ENCODE measurements around the gene FUT4. TPM values are rescaled to one million over a fixed set of nuclear protein-coding genes. Genes with fewer than 3 reads are reported as not detected.

The FUT4 gene
- total and polyA plus RNA-seq, 7 donors, result 0.37 to 2.2 (median 1.2) TPM

GRCh38 chr11:94577841-94578240 lies 34.1 kb downstream of the FUT4 start:
- intact Hi-C loops (cut with DNase I), result no loop called here
- no peaks in the 10 kb centered on the region for H3K36me3 ChIP-seq (ENCODE audit: insufficient read depth in 1 of 2, low read depth in 1 of 2)
- DNase-seq (no peak), ATAC-seq (no peak)
- H3K27me3 ChIP-seq (ENCODE audit: insufficient read depth in 3 of 3, low read length in 2 of 3), result no peaks in the 10 kb centered on the region
- no peak overlapping the region for H3K4me3 ChIP-seq
- H3K9me3 ChIP-seq, result no peaks in the 10 kb centered on the region
- no peaks in the 10 kb centered on the region for H3K4me1 ChIP-seq
- WGBS, 3 donors, result 62 to 76% (median 69%) methylated on average over 3 of the region's 3 CpGs
- H3K27ac ChIP-seq, result no peak overlapping the region
- TF ChIP-seq, protein P1, sequence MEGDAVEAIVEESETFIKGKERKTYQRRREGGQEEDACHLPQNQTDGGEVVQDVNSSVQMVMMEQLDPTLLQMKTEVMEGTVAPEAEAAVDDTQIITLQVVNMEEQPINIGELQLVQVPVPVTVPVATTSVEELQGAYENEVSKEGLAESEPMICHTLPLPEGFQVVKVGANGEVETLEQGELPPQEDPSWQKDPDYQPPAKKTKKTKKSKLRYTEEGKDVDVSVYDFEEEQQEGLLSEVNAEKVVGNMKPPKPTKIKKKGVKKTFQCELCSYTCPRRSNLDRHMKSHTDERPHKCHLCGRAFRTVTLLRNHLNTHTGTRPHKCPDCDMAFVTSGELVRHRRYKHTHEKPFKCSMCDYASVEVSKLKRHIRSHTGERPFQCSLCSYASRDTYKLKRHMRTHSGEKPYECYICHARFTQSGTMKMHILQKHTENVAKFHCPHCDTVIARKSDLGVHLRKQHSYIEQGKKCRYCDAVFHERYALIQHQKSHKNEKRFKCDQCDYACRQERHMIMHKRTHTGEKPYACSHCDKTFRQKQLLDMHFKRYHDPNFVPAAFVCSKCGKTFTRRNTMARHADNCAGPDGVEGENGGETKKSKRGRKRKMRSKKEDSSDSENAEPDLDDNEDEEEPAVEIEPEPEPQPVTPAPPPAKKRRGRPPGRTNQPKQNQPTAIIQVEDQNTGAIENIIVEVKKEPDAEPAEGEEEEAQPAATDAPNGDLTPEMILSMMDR (IDR thresholded peaks at IDR 0.05), result no peak

DNA sequence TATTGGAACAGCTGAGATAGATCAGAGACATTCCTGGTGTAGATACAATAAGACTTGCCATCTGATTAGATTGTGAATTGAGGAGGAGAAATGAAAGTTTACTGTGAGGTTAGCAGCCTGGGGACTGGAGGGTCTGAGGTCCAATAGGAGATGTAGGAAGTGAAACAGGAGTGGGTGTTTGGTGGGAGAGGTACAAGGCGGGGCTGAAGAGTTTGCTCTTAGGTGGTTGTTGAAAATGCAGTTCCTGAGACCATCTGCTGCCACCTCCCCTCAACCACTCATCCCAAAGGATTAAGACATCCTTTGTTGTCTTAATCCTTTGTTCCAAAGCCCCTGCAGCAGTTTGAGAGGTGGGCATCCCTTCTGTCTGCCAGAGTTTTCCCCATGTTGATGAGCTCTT lies 38.2 kb downstream of the FUT4 start:
- no peak overlapping the region for H3K27ac ChIP-seq
- TF ChIP-seq, protein P1 (IDR thresholded peaks at IDR 0.05), result no peak
- WGBS, 3 donors, result 100% methylated on average over 1 of the region's 1 CpG; no CpG with 5 or more reads in 1 of the 3 donors
- no peak overlapping the region for H3K4me3 ChIP-seq
- H3K9me3 ChIP-seq, result no peaks in the 10 kb centered on the region
- DNase-seq (no peak), ATAC-seq (no peak)
- intact Hi-C loops (cut with DNase I), result no loop called here
- H3K36me3 ChIP-seq (ENCODE audit: insufficient read depth in 1 of 2, low read depth in 1 of 2), result no peaks in the 10 kb centered on the region
- no peaks in the 10 kb centered on the region for H3K27me3 ChIP-seq (ENCODE audit: insufficient read depth in 3 of 3, low read length in 2 of 3)
- no peaks in the 10 kb centered on the region for H3K4me1 ChIP-seq

DNA sequence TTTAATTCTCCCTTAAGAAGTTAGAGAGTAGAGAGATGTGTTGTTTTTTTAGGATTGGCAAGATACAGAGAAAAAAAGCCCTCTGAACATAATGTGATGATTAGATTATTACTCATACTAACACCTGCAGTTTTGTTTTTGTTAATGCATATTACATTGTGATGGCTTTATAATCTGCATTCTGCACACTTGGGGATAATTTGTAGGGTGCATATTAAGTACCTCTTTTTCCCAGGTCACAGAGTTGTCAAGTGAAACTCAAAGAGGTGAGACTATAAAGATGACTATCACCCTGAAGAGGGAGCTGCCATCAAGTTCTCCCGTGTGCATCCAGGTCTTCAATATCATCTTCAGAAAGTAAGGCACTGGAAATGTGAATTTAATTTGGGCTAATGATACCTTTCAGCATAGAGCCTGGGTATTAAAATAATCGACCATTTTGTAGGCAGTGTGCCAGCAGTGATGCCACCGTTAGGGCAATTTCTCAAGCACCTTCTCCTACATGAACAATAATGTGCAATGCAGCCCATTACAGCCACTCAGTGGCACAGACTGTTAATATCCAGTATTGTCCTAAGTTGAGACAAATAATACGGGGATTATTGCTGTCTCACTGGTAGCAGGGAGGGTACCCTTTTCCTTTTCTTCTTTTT lies 39.6 kb downstream of the FUT4 start:
- Histone ChIP-seq H3K36me3 (ENCODE audit: insufficient read depth in 1 of 2, low read depth in 1 of 2) (no peaks in the 10 kb centered on the region), H3K27ac (no peak overlapping the region), H3K27me3 (ENCODE audit: insufficient read depth in 3 of 3, low read length in 2 of 3) (no peaks in the 10 kb centered on the region), H3K9me3 (no peaks in the 10 kb centered on the region), H3K4me3 (no peak overlapping the region), H3K4me1 (no peaks in the 10 kb centered on the region)
- TF ChIP-seq, protein P1 (IDR thresholded peaks at IDR 0.05), result no peak
- intact Hi-C loops (cut with DNase I), result no loop called here
- ATAC-seq (no peak), DNase-seq (no peak)
- 53 to 72% (median 57%) methylated on average over 4 of the region's 4 CpGs for WGBS, 3 donors

- intact Hi-C loops (cut with DNase I), result no loop called here
- DNase-seq, result no peak
- Histone ChIP-seq H3K4me1 (no peaks in the 10 kb centered on the region), H3K27me3 (ENCODE audit: insufficient read depth in 3 of 3, low read length in 2 of 3) (no peaks in the 10 kb centered on the region), H3K4me3 (no peak overlapping the region), H3K27ac (no peak overlapping the region), H3K9me3 (no peaks in the 10 kb centered on the region), H3K36me3 (ENCODE audit: insufficient read depth in 1 of 2, low read depth in 1 of 2) (no peaks in the 10 kb centered on the region)
- WGBS, 3 donors, result 40 to 62% (median 48%) methylated on average over 3 of the region's 3 CpGs
- TF ChIP-seq, protein P1 (IDR thresholded peaks at IDR 0.05), result no peak
- ATAC-seq, result no peak
These were observed 40.3 kb downstream of the FUT4 start for GRCh38 chr11:94583866-94584500.

Data from psoas muscle (tissue), 8 donors.